ENCODE data around the gene KLHL22. TPM values are rescaled to one million over a fixed set of nuclear protein-coding genes. Genes with fewer than 3 reads are reported as not detected.
A peak's percentile ranks its signal among the peaks of the same experiment; 100 is the strongest.

KLHL22 gene
- total RNA-seq, 2 donors from 2014 or later: 21.4 to 26.5 TPM

DNA sequence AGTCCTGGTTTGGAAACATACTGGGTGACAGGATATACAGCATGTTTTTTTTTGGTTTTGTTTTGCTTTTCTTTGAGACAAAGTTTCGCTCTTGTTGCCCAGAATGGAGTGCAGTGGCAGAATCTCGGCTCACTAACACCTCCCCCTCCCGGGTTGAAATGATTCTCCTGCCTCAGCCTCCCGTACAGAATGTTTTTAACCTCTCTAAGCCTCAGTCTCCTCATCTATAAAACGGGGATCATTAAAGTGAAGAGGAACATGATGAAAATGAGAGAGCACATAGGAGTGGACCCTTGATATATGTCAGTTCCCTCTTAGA, 29.9 kb downstream of the KLHL22 start:
- ATAC-seq (replicated peaks in 1 of 2): no peak
- no peaks in the 10 kb centered on the region for H3K9me3 Mint-ChIP-seq
- H3K27ac Mint-ChIP-seq: peak overlapping the region; percentile 75
- DNase-seq: no peak
- peak overlapping the region; percentile 42 to 61 for H3K4me3 Mint-ChIP-seq
- H3K36me3 Mint-ChIP-seq (ENCODE audit: insufficient read depth in 2 of 2): peaks cover 2 to 10% of the 10 kb centered on the region in 2 donors
- peaks cover 63% of the 10 kb centered on the region for H3K4me1 Mint-ChIP-seq (ENCODE audit: low read depth)
- H3K27me3 Mint-ChIP-seq (ENCODE audit: low read depth): no peaks in the 10 kb centered on the region

DNA sequence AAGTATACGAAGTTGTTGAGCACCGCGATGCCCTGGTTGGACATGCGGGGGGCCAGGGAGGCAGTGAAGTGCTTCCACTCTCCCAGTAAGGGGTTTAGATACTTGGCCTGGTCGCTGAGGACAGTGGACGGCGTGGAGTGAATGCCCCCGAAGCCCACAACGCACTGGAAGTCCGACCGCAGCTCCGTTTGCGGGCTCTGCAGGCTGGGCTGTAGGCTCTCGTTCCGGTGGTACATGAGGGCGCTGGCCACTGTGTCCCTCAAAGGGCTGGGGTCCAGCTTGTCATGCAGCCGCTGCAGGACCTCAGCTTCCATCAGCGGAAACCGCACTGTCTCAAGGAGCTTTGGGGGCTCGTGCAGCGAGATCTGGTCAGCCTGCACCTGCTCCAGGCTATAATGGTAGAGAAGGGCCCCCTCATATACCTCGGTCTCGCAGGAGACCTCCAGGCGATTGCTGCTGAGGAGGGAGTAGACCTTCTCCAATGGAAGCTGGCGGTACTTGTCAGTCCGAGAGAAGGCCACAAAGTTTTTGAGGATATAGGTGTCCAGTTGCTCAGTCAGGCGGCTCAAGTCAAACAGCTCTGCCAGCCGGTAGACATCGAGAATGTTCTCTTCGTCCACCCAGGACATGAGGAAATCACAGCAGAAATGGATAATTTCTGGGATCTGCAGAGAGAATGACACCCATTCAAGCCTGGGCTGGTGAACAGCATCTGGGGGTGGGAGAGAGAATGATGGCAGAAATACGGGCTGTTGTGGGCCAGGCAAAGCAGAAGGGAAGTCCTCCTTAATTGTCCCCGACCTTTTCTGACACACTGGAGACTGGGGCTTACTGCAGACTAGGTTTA, 30.5 kb downstream of the KLHL22 start:
- ATAC-seq (replicated peaks in 1 of 2): no peak
- Mint-ChIP-seq H3K36me3 (ENCODE audit: insufficient read depth in 2 of 2) (peaks cover 0 to 6% of the 10 kb centered on the region in 2 donors), H3K4me1 (ENCODE audit: low read depth) (peaks cover 63% of the 10 kb centered on the region), H3K4me3 (peak overlapping the region; percentile 42 to 61), H3K27me3 (ENCODE audit: low read depth) (no peaks in the 10 kb centered on the region), H3K9me3 (no peaks in the 10 kb centered on the region), H3K27ac (peak overlapping the region; percentile 75)
- DNase-seq: no peak

DNA sequence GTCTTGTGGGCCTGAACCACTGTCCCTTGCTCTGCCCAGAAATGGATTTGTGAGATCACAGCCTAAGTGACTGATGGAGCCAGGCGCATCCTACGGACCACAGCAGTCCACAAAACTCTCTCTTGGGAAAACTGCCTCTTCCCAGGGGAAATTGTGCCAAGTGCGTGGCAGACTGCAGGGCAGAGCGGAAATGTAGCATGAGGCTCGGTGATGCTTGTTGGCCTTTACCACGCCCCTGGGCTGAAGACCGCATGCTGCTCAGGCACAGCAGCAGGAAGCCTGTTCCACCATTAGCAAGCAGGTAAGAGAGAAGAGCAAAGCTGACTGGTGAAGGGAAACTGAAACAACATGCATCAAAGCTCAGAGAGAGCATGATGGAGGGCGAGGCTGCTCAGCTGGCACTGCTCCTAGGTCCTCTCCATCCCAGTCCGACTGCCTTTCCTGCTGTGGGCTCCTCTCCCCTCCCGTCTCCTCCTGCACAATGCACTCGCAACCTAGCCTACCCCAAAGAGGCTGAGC, 31.4 kb downstream of the KLHL22 start:
- DNase-seq (peak; percentile 62 to 67), ATAC-seq (replicated peaks in 1 of 2) (peak; percentile 88 to 94)
- H3K4me3 Mint-ChIP-seq: peak overlapping the region; percentile 59 to 73
- H3K9me3 Mint-ChIP-seq: no peaks in the 10 kb centered on the region
- H3K27ac Mint-ChIP-seq: peak overlapping the region; percentile 76
- peaks cover 0 to 4% of the 10 kb centered on the region in 2 donors for H3K36me3 Mint-ChIP-seq (ENCODE audit: insufficient read depth in 2 of 2)
- H3K27me3 Mint-ChIP-seq (ENCODE audit: low read depth): no peaks in the 10 kb centered on the region
- H3K4me1 Mint-ChIP-seq (ENCODE audit: low read depth): peaks cover 62% of the 10 kb centered on the region

DNA sequence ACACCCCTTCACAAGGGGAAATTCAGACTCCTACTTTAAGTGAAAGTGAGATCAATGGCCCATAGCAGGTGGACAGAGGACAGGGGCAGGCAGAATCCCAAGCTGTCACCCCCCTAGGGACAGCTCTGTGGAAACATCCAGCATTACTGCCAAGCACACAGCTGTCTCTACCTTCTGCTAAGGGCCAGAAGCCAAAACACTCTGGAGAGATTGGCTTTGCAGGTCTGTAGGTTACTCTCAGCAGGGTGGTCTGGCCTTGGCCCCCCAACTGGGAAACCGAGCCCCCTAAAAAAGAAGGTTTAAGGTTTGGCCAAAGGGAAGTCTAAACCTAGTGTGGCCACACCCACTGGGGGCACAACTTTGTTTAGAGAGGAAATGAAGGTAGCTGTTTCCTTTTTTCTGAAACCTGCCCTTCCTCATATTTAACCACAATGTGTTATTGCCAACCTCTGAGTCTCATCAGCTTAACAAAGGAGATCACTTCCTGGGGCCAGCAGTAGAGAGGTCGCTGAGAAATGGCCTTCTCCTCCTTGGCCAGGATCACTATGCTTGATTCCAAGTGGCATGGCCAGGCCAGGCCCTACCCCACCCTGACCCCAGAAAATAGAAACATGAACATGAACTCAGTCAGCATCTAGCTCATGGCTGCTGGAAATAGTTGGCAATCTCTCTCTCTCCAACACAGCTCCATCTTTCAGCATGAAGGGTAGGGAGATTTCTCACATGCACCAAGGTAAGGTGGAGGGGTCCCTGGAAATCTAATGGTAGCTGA, 32.1 kb downstream of the KLHL22 start:
- Mint-ChIP-seq H3K27ac (peak overlapping the region; percentile 76), H3K27me3 (ENCODE audit: low read depth) (no peaks in the 10 kb centered on the region), H3K4me3 (peak overlapping the region; percentile 59 to 73), H3K4me1 (ENCODE audit: low read depth) (peaks cover 57% of the 10 kb centered on the region), H3K36me3 (ENCODE audit: insufficient read depth in 2 of 2) (peaks cover 0 to 5% of the 10 kb centered on the region in 2 donors), H3K9me3 (no peaks in the 10 kb centered on the region)
- ATAC-seq (replicated peaks in 1 of 2) (peak; percentile 28 to 49), DNase-seq (peak in 1 of 2 donors; percentile 21)

DNA sequence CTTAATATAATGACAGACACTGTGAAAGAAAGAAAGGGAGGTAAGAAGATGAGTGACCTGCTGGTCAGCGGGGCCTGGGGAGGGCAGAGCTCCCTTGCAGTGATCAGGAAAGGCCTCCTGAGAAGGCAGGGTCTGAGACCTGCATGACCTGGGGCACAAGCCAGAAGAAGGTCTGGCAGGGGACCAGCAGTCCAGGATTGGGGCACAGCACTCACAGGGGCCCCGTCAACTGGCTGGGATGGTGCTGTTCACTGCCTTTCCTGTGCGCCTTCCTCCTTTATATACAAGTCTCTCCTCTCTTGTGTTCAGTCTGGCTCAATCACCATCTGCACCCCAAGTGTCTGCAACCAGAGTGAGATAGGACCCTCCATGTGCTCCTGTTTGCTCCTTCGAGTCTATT, 35.7 kb downstream of the KLHL22 start:
- peaks cover 5% of the 10 kb centered on the region in 2 donors for H3K36me3 Mint-ChIP-seq (ENCODE audit: insufficient read depth in 2 of 2)
- no peaks in the 10 kb centered on the region for H3K9me3 Mint-ChIP-seq
- no peak overlapping the region for H3K4me3 Mint-ChIP-seq
- H3K27me3 Mint-ChIP-seq (ENCODE audit: low read depth): no peaks in the 10 kb centered on the region
- H3K27ac Mint-ChIP-seq: no peak overlapping the region
- ATAC-seq (replicated peaks in 1 of 2) (no peak), DNase-seq (no peak)
- peaks cover 56% of the 10 kb centered on the region for H3K4me1 Mint-ChIP-seq (ENCODE audit: low read depth)

DNA sequence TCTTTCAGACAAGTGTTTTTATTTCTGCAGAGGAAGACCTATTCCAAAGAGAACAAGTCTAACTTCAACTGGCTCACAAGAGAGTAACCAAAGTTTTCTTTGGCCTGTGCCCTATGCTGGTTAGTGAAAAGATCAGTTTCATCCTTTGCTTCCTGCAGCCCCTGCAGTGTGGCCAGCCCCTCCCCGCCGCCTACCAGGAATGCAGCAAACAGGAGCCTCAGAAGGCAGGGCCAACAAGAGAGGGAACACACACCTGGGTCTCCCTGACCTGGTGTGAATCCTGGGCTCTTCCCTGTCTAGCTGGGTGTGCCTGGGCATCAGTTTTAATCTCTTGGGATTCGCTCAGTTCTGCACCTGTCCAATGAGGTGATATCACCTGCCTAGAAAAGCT, 36.4 kb downstream of the KLHL22 start:
- Mint-ChIP-seq H3K9me3 (no peaks in the 10 kb centered on the region), H3K27ac (no peak overlapping the region), H3K4me1 (ENCODE audit: low read depth) (peaks cover 52% of the 10 kb centered on the region), H3K27me3 (ENCODE audit: low read depth) (no peaks in the 10 kb centered on the region), H3K4me3 (no peak overlapping the region), H3K36me3 (ENCODE audit: insufficient read depth in 2 of 2) (peaks cover 5 to 7% of the 10 kb centered on the region in 2 donors)
- ATAC-seq (replicated peaks in 1 of 2) (no peak), DNase-seq (no peak)

DNA sequence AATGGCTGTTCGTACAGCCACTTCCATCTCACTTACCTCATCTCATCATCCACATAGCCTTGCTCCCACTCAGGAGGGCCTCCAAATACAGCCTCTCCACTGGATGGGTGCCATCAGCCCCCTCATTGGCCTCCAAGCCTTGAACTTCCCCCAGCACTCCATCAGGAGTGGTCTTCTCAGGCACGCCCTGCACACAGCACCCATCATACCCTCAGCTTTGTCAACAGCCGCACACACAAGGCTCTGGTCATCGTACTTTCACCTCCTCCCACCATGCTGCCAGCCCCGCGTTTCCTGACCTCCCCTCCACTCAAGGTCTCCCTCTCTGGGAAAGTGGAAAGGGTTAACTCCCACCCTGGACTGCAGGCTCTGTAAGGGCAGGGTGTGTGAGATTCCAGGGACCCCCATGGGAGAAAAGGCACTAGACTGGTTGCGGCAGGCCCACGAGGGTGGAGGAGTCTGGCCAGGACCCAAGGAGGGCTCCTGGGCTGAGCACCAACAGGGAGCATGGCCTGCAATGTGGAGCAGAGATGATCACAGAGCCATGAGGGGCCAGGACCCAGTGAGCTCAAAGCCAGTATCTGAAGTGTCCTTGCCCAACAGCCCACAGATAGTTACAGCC, 37.0 kb downstream of the KLHL22 start:
- Mint-ChIP-seq H3K4me1 (ENCODE audit: low read depth) (peaks cover 47% of the 10 kb centered on the region), H3K4me3 (no peak overlapping the region), H3K27ac (no peak overlapping the region), H3K36me3 (ENCODE audit: insufficient read depth in 2 of 2) (peaks cover 5 to 7% of the 10 kb centered on the region in 2 donors), H3K9me3 (no peaks in the 10 kb centered on the region), H3K27me3 (ENCODE audit: low read depth) (no peaks in the 10 kb centered on the region)
- DNase-seq: no peak
- ATAC-seq (replicated peaks in 1 of 2): no peak

DNA sequence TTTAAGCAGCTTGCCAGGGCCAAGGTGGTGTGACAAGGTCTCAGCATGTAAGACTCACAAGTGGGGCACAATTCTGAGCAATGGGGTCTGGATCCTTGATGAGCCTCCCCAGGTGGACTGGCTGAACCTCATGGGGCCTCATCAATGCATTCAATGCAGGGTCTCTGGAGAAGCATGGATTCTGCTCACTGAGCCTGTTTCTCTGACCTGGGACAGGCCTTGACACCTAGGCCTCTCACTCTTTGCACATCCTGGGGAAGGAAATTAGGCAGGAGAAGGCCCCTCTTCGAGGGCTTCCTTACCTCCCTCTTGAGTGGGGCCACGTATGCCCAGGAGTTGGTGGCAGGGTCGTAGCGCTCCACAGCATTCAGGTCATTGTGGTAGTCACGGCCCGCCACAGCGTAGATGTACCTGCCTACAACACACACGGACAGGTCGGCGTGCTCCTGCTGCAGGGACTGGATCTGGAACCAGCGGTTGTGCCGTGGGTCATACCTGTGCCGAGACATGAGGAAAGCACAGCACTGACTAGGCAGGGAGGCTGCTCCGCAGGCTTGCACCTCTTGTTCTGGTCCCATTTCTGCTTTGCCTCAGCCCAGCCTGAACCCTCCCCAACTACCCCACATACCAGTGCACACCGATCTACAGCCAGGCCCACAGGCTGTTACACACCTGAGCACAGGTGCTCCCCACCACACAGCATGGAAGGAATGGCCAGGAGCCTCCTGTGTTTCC, 37.9 kb downstream of the KLHL22 start:
- H3K27me3 Mint-ChIP-seq (ENCODE audit: low read depth): no peaks in the 10 kb centered on the region
- no peak overlapping the region for H3K4me3 Mint-ChIP-seq
- ATAC-seq (replicated peaks in 1 of 2): no peak
- H3K36me3 Mint-ChIP-seq (ENCODE audit: insufficient read depth in 2 of 2): peaks cover 5 to 7% of the 10 kb centered on the region in 2 donors
- H3K4me1 Mint-ChIP-seq (ENCODE audit: low read depth): peaks cover 37% of the 10 kb centered on the region
- no peak overlapping the region for H3K27ac Mint-ChIP-seq
- no peaks in the 10 kb centered on the region for H3K9me3 Mint-ChIP-seq
- DNase-seq: no peak

DNA sequence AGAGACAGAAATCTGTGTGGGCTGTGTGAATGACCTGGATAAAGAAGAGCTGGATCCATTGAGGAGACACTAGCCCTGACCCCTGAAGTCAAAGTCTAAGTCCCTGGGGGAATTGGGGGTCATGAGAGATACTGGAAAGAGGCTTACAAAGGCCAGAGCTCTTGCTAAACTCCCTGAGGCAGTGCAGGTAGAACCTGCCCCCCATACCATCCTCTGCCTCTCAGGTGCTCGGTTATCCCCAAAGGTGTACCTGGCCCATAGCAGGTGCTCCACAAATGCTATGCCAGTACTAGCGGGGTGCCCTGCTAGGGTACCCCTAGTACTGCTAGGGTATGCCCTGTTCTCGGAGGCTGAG, 38.9 kb downstream of the KLHL22 start:
- no peak for ATAC-seq (replicated peaks in 1 of 2)
- H3K36me3 Mint-ChIP-seq (ENCODE audit: insufficient read depth in 2 of 2): peaks cover 5 to 7% of the 10 kb centered on the region in 2 donors
- no peak overlapping the region for H3K4me3 Mint-ChIP-seq
- H3K27me3 Mint-ChIP-seq (ENCODE audit: low read depth): no peaks in the 10 kb centered on the region
- H3K4me1 Mint-ChIP-seq (ENCODE audit: low read depth): peaks cover 33% of the 10 kb centered on the region
- no peak overlapping the region for H3K27ac Mint-ChIP-seq
- H3K9me3 Mint-ChIP-seq: no peaks in the 10 kb centered on the region
- DNase-seq: no peak

DNA sequence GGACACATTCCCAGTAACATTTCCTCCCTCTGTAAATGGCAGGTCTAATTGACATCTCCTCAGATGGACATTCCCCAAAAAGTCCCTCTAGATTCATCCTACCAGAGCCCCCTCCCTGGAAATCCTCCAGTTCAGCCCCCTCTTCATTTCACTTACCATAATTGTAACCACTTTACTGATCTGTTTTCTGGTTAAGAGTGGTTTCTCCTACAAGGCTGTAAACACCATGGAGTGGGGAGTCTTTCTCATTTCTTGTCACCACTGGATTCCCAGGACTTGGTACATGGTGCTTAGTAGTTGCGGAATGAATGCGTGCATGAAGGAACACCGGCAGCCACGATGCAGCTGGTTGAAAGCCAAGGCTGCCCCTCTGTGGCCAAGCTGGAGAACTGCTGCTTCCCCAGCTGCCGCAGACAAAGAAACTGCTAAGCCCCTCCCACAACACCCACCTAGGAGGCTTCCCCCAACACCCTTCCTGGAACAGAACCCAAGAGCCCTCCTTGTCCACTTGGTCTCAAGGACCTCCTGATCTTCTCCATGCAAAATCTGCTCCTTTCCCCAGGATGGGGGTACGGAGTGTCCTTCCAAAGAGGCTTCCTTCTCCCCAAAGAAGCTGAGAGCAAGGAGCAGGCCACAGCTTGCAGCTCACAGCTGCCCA, 39.4 kb downstream of the KLHL22 start:
- H3K9me3 Mint-ChIP-seq: no peaks in the 10 kb centered on the region
- ATAC-seq (replicated peaks in 1 of 2): peak; percentile 89 to 92
- peaks cover 5 to 7% of the 10 kb centered on the region in 2 donors for H3K36me3 Mint-ChIP-seq (ENCODE audit: insufficient read depth in 2 of 2)
- peak; percentile 76 to 78 for DNase-seq
- peak overlapping the region; percentile 16 to 44 for H3K4me3 Mint-ChIP-seq
- no peaks in the 10 kb centered on the region for H3K27me3 Mint-ChIP-seq (ENCODE audit: low read depth)
- H3K27ac Mint-ChIP-seq: no peak overlapping the region
- H3K4me1 Mint-ChIP-seq (ENCODE audit: low read depth): peaks cover 33% of the 10 kb centered on the region

DNA sequence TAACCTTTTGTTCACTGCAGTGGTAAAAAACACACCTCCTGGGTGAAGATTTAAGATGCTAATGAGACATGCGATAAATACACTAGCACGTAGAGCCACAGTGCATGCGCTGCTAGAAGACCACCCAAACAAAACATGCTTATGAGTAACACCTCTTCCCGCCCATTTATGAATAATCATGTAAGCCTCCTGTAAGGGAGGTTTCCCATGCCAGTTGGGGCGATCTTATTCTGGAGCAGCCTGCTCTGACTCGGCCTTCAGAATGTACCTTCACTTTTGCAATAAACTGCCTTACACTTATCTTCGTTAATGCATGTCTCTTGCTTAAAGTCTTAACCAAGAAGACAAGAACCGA, 39.9 kb downstream of the KLHL22 start:
- H3K36me3 Mint-ChIP-seq (ENCODE audit: insufficient read depth in 2 of 2): peaks cover 5 to 7% of the 10 kb centered on the region in 2 donors
- DNase-seq (no peak), ATAC-seq (replicated peaks in 1 of 2) (no peak)
- H3K4me1 Mint-ChIP-seq (ENCODE audit: low read depth): peaks cover 29% of the 10 kb centered on the region
- no peak overlapping the region for H3K27ac Mint-ChIP-seq
- peak overlapping the region in 1 of 2 donors; percentile 44 for H3K4me3 Mint-ChIP-seq
- H3K27me3 Mint-ChIP-seq (ENCODE audit: low read depth): no peaks in the 10 kb centered on the region
- H3K9me3 Mint-ChIP-seq: no peaks in the 10 kb centered on the region

DNA sequence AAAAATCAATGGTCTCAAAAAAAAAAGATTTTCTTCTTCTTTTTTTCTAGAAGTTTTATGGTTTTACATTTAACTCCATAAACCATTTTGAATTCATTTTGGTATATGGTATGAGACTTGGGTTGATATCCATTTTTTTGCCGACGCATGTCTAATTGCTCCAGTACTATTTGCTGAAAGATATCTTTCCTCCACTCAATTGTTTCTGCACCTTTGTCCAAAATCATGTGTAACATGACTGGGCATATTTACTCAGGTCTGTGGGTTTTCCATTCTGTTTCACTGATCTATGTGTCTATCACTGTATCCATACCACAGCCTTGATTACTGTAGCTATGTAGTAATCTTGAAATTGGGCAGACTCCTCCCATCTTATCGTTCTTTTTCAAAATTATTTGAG, 42.4 kb downstream of the KLHL22 start:
- ATAC-seq (replicated peaks in 1 of 2) (no peak), DNase-seq (no peak)
- Mint-ChIP-seq H3K27me3 (ENCODE audit: low read depth) (no peaks in the 10 kb centered on the region), H3K4me1 (ENCODE audit: low read depth) (peaks cover 24% of the 10 kb centered on the region), H3K4me3 (no peak overlapping the region), H3K27ac (no peak overlapping the region), H3K36me3 (ENCODE audit: insufficient read depth in 2 of 2) (peaks cover 3 to 7% of the 10 kb centered on the region in 2 donors), H3K9me3 (no peaks in the 10 kb centered on the region)
